Measurements from ENCODE around the gene RPS6KB2. TPM values are rescaled to one million over a fixed set of nuclear protein-coding genes. Genes with fewer than 3 reads are reported as not detected.
"Not testable (repeated sequence)": the region's sequence is repeated elsewhere in the genome, so short reads cannot be mapped to it uniquely, and the experiment has no call there.

The RPS6KB2 gene
- total and polyA plus RNA-seq, 2 of the 4 experiments (the other 2 are of a cell fraction) = 50.7 to 58.4 TPM

DNA sequence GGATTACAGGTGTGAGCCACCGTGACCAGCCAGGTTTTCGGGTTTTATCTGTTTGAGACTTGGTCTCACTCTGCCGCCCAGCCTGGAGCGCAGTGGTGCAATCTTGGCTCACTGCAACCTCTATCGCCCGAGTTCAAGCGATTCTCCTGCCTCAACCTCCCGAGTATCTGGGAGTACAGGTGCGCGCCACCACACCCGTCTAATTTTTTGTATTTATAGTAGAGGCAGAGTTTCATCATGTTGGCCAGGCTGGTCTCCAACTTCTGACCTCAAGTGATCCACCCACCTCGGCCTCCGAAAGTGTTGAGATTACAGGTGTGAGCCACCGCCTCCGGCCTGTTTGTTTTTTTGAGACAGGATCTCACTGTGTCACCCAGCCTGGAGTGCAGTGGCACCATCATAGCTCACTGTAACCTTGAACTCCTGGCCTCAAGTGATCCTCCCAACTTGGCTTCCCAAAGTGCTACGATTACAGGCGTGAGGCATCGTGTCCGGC is 882 bp upstream of the RPS6KB2 start:
- POLR2A ChIA-PET (ENCODE audit: unreplicated experiment); dilution Hi-C loops (cut with HindIII; ENCODE audit: low sequenced_read_pairs, unreplicated experiment); CTCF ChIA-PET: not testable (repeated sequence)

More for the DNA sequence above, 882 bp upstream of the RPS6KB2 start:
- 96% methylated on average over 9 of the region's 19 CpGs; no CpG with 5 or more reads in 1 of the 2 experiments for WGBS, 2 experiments (ENCODE audit: extremely low coverage in 2 of 2, insufficient read length in 1 of 2)
- DNase-seq; H3K9me1 ChIP-seq (ENCODE audit: insufficient read depth, low read length); H3K36me3 ChIP-seq (ENCODE audit: control insufficient read depth, insufficient read depth, low read length); H2BK20ac ChIP-seq (ENCODE audit: low read depth, low read length); H3K4me1 ChIP-seq (ENCODE audit: control insufficient read depth, insufficient read depth, low read length); H3K9me3 ChIP-seq (ENCODE audit: control insufficient read depth, insufficient read depth, low read length); BruUV-seq (replicated peaks); ATAC-seq (ENCODE audit: low read depth); H3K18ac ChIP-seq (ENCODE audit: low read depth, low read length); intact Hi-C loops (cut with micrococcal nuclease); in situ Hi-C loops (cut with MboI; ENCODE audit: low sequenced_read_pairs); H3K27me3 ChIP-seq (ENCODE audit: control insufficient read depth, insufficient read depth, low read length); H4K20me1 ChIP-seq (ENCODE audit: insufficient read depth, low read length): not testable (repeated sequence)
- peak overlapping the region; percentile 90 for H3K9ac ChIP-seq (ENCODE audit: low read depth, low read length)
- H2BK5ac ChIP-seq (ENCODE audit: low read depth, low read length, poor library complexity, severe bottlenecking) = peak overlapping the region; percentile 92
- peak overlapping the region; percentile 92; the same call in 1 of the 2 replicates for H3K56ac ChIP-seq (ENCODE audit: extremely low read depth, insufficient read depth, low read length)
- H3K14ac ChIP-seq (replicated peaks; ENCODE audit: low read depth, low read length) = peak overlapping the region; percentile 98
- H3K23ac ChIP-seq (ENCODE audit: low read depth, low read length) = peak overlapping the region; percentile 92
- H3K79me1 ChIP-seq (ENCODE audit: low read depth in 1 of 2, low read length in 2 of 2) = peaks cover 11 to 29% of the 10 kb centered on the region in 2 experiments
- peak overlapping the region; percentile 87 for H3K4me2 ChIP-seq (ENCODE audit: low read depth, low read length)
- peak overlapping the region; percentile 80 for H3K27ac ChIP-seq (ENCODE audit: insufficient read depth, low read length)
- H2BK120ac ChIP-seq (ENCODE audit: low read depth, low read length) = peak overlapping the region; percentile 69
- H2AK9ac ChIP-seq (replicated peaks; ENCODE audit: low read depth, low read length, poor library complexity) = peak overlapping the region; percentile 95
- peak overlapping the region; percentile 89 to 95 for H4K8ac ChIP-seq (ENCODE audit: low read depth in 2 of 2, low read length in 2 of 2)
- H3K4me3 ChIP-seq (ENCODE audit: insufficient read depth, low read depth, low read length) = peak overlapping the region; percentile 75
- H2AFZ ChIP-seq (replicated peaks; ENCODE audit: low read length, poor library complexity) = peak overlapping the region; percentile 100
- peak overlapping the region; percentile 89 for H4K5ac ChIP-seq (ENCODE audit: low read depth, low read length)
- peak overlapping the region; percentile 65 for H4K91ac ChIP-seq (ENCODE audit: insufficient read depth, low read depth, low read length)
- peak overlapping the region; percentile 40; the same call in 1 of the 3 replicates for H2BK15ac ChIP-seq (ENCODE audit: low read depth, low read length)
- H2AK5ac ChIP-seq (ENCODE audit: low read depth, low read length) = peak overlapping the region; percentile 91
- H3K4ac ChIP-seq (ENCODE audit: low read depth, low read length) = peak overlapping the region; percentile 92
